Activated CD8-positive, alpha-beta memory T cell treated with anti-CD3 and anti-CD28 coated beads for 36 hours (primary cell): Measurements from ENCODE around the gene BMI1. TPM values are rescaled to one million over a fixed set of nuclear protein-coding genes. Genes with fewer than 3 reads are reported as not detected.

Source experiments
- total RNA-seq, 2 experiments: library from RNA; stranded (reverse); gene quantifications; one replicate each; pipeline ENCODE4 v1.2.3, GENCODE V29; 2021

Gene BMI1
- total RNA-seq, 2 experiments from 2014 or later, result 72.4 to 74.4 TPM

Other genes starting within 250 kb of the BMI1 start
- not detected for gene EBLN1, start 103.1 kb upstream of the BMI1 start, total RNA-seq
- gene COMMD3, start 4.7 kb upstream of the BMI1 start, total RNA-seq, result 10 to 100 TPM; 71.3 to 75.0 TPM
- not detected for gene SPAG6, start 24.4 kb downstream of the BMI1 start, total RNA-seq